GM12872 (cell line): Measurements from ENCODE around the gene SLC27A3.
A peak's percentile ranks its signal among the peaks of the same experiment; 100 is the strongest.

ENCODE experiments used
- CTCF ChIP-seq: IDR thresholded peaks from 3 replicates; pipeline ENCODE4 v1.5.1; 2011; ENCODE audit warnings: low read depth, mild to moderate bottlenecking, low read length, moderate library complexity; ENCODE audit not compliant: insufficient read depth

SLC27A3 gene

GRCh38 chr1:153735090-153735420 is 40.2 kb upstream of the SLC27A3 start:
- no peak for TF ChIP-seq CTCF

- no peak for TF ChIP-seq CTCF
Measured at GRCh38 chr1:153741986-153742385, 33.2 kb upstream of the SLC27A3 start.

- TF ChIP-seq CTCF, result no peak
Measured at GRCh38 chr1:153742411-153743142, 32.6 kb upstream of the SLC27A3 start.

- no peak for TF ChIP-seq CTCF
Measured at GRCh38 chr1:153745417-153745816, 29.8 kb upstream of the SLC27A3 start.

GRCh38 chr1:153746174-153746573 is 29.0 kb upstream of the SLC27A3 start:
- no peak for TF ChIP-seq CTCF

- no peak for TF ChIP-seq CTCF
Measured at GRCh38 chr1:153748903-153749302, 26.3 kb upstream of the SLC27A3 start.

- peak; percentile 98 for TF ChIP-seq CTCF
Measured at GRCh38 chr1:153749408-153750005, 25.7 kb upstream of the SLC27A3 start.
